IMR-90 (cell line): Measurements from ENCODE around the gene MNT. TPM values are rescaled to one million over a fixed set of nuclear protein-coding genes. Genes with fewer than 3 reads are reported as not detected.
A peak's percentile ranks its signal among the peaks of the same experiment; 100 is the strongest.

Source experiments
- ATAC-seq: fragments of 200-7000 bp; cut with Tn5 transposase; 2 replicates; pipeline ENCODE4 v1.9.1; 2020; ENCODE audit warnings: low read depth, mild to moderate bottlenecking, moderate library complexity
- BruUV-seq: library from RNA; stranded (reverse); fragments of 400-500 nt; replicated peaks from 2 replicates; lab custom pipeline; 2021; lab: Mats Ljungman, UMichigan
- CTCF ChIA-PET: fragments of 300-600 bp; formaldehyde crosslinking; extraction: SDS; loops from one replicate; lab custom pipeline; 2021; ENCODE audit warnings: antibody characterized with exemption; lab: Yijun Ruan, JAX
- POLR2A ChIA-PET: fragments of 300-600 bp; sonication (Branson Sonifier 250); formaldehyde crosslinking; loops from one replicate; lab custom pipeline; 2022; ENCODE audit warnings: antibody characterized with exemption; ENCODE audit not compliant: unreplicated experiment; lab: Charles Lee
- DNase-seq: peaks from one replicate; pipeline ENCODE4 v3.0.0; 2013
- H2AFZ ChIP-seq: replicated peaks from 2 replicates; pipeline ENCODE3; 2013; ENCODE audit warnings: low read length, mild to moderate bottlenecking; ENCODE audit not compliant: poor library complexity
- H2AK5ac ChIP-seq: 2 replicates; pipeline ENCODE4 v1.6.1; 2013; ENCODE audit warnings: low read depth, low read length, inconsistent platforms
- H2AK9ac ChIP-seq: replicated peaks from 2 replicates; pipeline ENCODE3; 2013; ENCODE audit warnings: mild to moderate bottlenecking, low read depth, low read length, moderate library complexity; ENCODE audit not compliant: poor library complexity
- H2BK120ac ChIP-seq: 2 replicates; pipeline ENCODE4 v1.6.1; 2013; ENCODE audit warnings: low read depth, low read length, inconsistent platforms
- H2BK15ac ChIP-seq: 3 replicates; pipeline ENCODE4 v1.6.1; 2013; ENCODE audit warnings: low read depth, low read length, inconsistent platforms
- H2BK20ac ChIP-seq: 2 replicates; pipeline ENCODE4 v1.6.1; 2013; ENCODE audit warnings: low read depth, mild to moderate bottlenecking, inconsistent platforms, low read length, moderate library complexity
- H2BK5ac ChIP-seq: 2 replicates; pipeline ENCODE4 v1.6.1; 2013; ENCODE audit warnings: mild to moderate bottlenecking, low read depth, low read length, inconsistent platforms; ENCODE audit not compliant: poor library complexity, severe bottlenecking
- H3K14ac ChIP-seq: replicated peaks from 2 replicates; pipeline ENCODE4 v1.6.1; 2013; ENCODE audit warnings: low read depth, low read length, inconsistent platforms
- H3K18ac ChIP-seq: 2 replicates; pipeline ENCODE4 v1.6.1; 2013; ENCODE audit warnings: low read depth, low read length, control low read depth
- H3K23ac ChIP-seq: 2 replicates; pipeline ENCODE4 v1.6.1; 2013; ENCODE audit warnings: low read depth, low read length, inconsistent platforms
- H3K27ac ChIP-seq: 2 replicates; pipeline ENCODE4 v1.5.1; 2013; ENCODE audit warnings: mild to moderate bottlenecking, control low read depth, low read length; ENCODE audit not compliant: insufficient read depth
- H3K27me3 ChIP-seq: 2 replicates; pipeline ENCODE4 v1.6.1; 2013; ENCODE audit warnings: low read length; ENCODE audit not compliant: control insufficient read depth, insufficient read depth
- H3K36me3 ChIP-seq: 2 replicates; pipeline ENCODE4 v1.6.1; 2013; ENCODE audit warnings: low read length, mixed read lengths; ENCODE audit not compliant: control insufficient read depth, insufficient read depth
- H3K4ac ChIP-seq: 2 replicates; pipeline ENCODE4 v1.6.1; 2013; ENCODE audit warnings: low read depth, low read length, inconsistent platforms
- H3K4me1 ChIP-seq: 2 replicates; pipeline ENCODE4 v1.6.1; 2013; ENCODE audit warnings: low read length, mixed read lengths; ENCODE audit not compliant: control insufficient read depth, insufficient read depth
- H3K4me2 ChIP-seq: 2 replicates; pipeline ENCODE4 v1.6.1; 2013; ENCODE audit warnings: low read depth, mild to moderate bottlenecking, control low read depth, low read length, moderate library complexity
- H3K4me3 ChIP-seq: 2 replicates; pipeline ENCODE4 v1.5.1; 2013; ENCODE audit warnings: low read depth, mild to moderate bottlenecking, control low read depth, low read length, moderate library complexity; ENCODE audit not compliant: insufficient read depth
- H3K56ac ChIP-seq: 2 replicates; pipeline ENCODE4 v1.6.1; 2013; ENCODE audit warnings: low read length, inconsistent platforms; ENCODE audit not compliant: insufficient read depth; ENCODE audit errors: extremely low read depth
- H3K79me1 ChIP-seq, 2 experiments: 2 replicates each; pipeline ENCODE4 v1.6.1; 2013; ENCODE audit warnings: low read length in 2 of 2, inconsistent platforms in 1 of 2, low read depth in 1 of 2
- H3K9ac ChIP-seq: 2 replicates; pipeline ENCODE4 v1.6.1; 2013; ENCODE audit warnings: low read depth, low read length, control low read depth
- H3K9me1 ChIP-seq: 2 replicates; pipeline ENCODE4 v1.6.1; 2013; ENCODE audit warnings: low read length, inconsistent platforms; ENCODE audit not compliant: insufficient read depth
- H3K9me3 ChIP-seq: 2 replicates; pipeline ENCODE4 v1.6.1; 2013; ENCODE audit warnings: low read length; ENCODE audit not compliant: control insufficient read depth, insufficient read depth
- H4K20me1 ChIP-seq: 2 replicates; pipeline ENCODE4 v1.6.1; 2013; ENCODE audit warnings: low read length, inconsistent platforms; ENCODE audit not compliant: insufficient read depth
- H4K5ac ChIP-seq: 2 replicates; pipeline ENCODE4 v1.6.1; 2013; ENCODE audit warnings: mild to moderate bottlenecking, low read depth, low read length, control low read depth
- H4K8ac ChIP-seq, 2 experiments: 2 replicates each; pipeline ENCODE4 v1.6.1; 2013; ENCODE audit warnings: low read depth in 2 of 2, low read length in 2 of 2, control low read depth in 1 of 2, inconsistent platforms in 1 of 2
- H4K91ac ChIP-seq: 2 replicates; pipeline ENCODE4 v1.6.1; 2013; ENCODE audit warnings: low read depth, low read length, inconsistent platforms; ENCODE audit not compliant: insufficient read depth
- BHLHE40 ChIP-seq: fragments of 150-350 bp; IDR thresholded peaks from 2 replicates; pipeline ENCODE4 v1.6.1; 2016; ENCODE audit warnings: mild to moderate bottlenecking, low read depth, low read length
- CEBPB ChIP-seq: IDR thresholded peaks from 2 replicates; pipeline ENCODE4 v1.6.1; 2012; ENCODE audit warnings: low read depth, low read length, improper control_type of control experiment
- CHD1 ChIP-seq: IDR thresholded peaks from 2 replicates; pipeline ENCODE4 v1.6.1; 2012; ENCODE audit warnings: low read depth, low read length, improper control_type of control experiment
- CTCF ChIP-seq: conservative IDR thresholded peaks from 2 replicates; pipeline ENCODE4 v1.5.1; 2012; ENCODE audit warnings: mild to moderate bottlenecking, low read depth, low read length, improper control_type of control experiment
- ELK1 ChIP-seq: fragments of 150-350 bp; IDR thresholded peaks from 2 replicates; pipeline ENCODE4 v1.6.1; 2016; ENCODE audit warnings: low read depth, mild to moderate bottlenecking, low read length, moderate library complexity, borderline replicate concordance
- FOS ChIP-seq: fragments of 150-350 bp; IDR thresholded peaks from 2 replicates; pipeline ENCODE4 v1.6.1; 2016; ENCODE audit warnings: low read depth, low read length
- MAFK ChIP-seq: IDR thresholded peaks from 2 replicates; pipeline ENCODE4 v1.6.1; 2012; ENCODE audit warnings: low read depth, low read length, improper control_type of control experiment
- MAZ ChIP-seq: IDR thresholded peaks from 2 replicates; pipeline ENCODE4 v1.6.1; 2012; ENCODE audit warnings: low read depth, mild to moderate bottlenecking, low read length, improper control_type of control experiment, moderate library complexity, borderline replicate concordance
- MXI1 ChIP-seq: IDR thresholded peaks from 2 replicates; pipeline ENCODE4 v1.6.1; 2012; ENCODE audit warnings: low read depth, mild to moderate bottlenecking, low read length, moderate library complexity, borderline replicate concordance
- NFE2L2 ChIP-seq: fragments of 150-350 bp; IDR thresholded peaks from 2 replicates; pipeline ENCODE4 v1.6.1; 2016; ENCODE audit warnings: low read depth, mild to moderate bottlenecking, low read length
- POLR2A ChIP-seq: IDR thresholded peaks from 2 replicates; pipeline ENCODE4 v1.6.1; 2012; ENCODE audit warnings: mild to moderate bottlenecking, low read depth, low read length
- RAD21 ChIP-seq: IDR thresholded peaks from 2 replicates; pipeline ENCODE4 v1.6.1; 2012; ENCODE audit warnings: low read length, improper control_type of control experiment
- RCOR1 ChIP-seq: IDR thresholded peaks from 2 replicates; pipeline ENCODE4 v1.6.1; 2012; ENCODE audit warnings: mild to moderate bottlenecking, low read length, improper control_type of control experiment; ENCODE audit not compliant: insufficient replicate concordance
- RFX5 ChIP-seq: IDR thresholded peaks from 2 replicates; pipeline ENCODE4 v1.8.0; 2012; ENCODE audit warnings: low read depth, mild to moderate bottlenecking, low read length, moderate library complexity
- SMC3 ChIP-seq: fragments of 150-350 bp; IDR thresholded peaks from 2 replicates; pipeline ENCODE4 v1.6.1; 2016; ENCODE audit warnings: low read depth, mild to moderate bottlenecking, antibody characterized with exemption, low read length, moderate library complexity
- WGBS, 2 experiments: methylation state at CpG; one replicate each; pipeline versions ENCODE4 v1.1.5 to v1.1.7; 2013; ENCODE audit warnings: missing lambda C conversion rate in 2 of 2; ENCODE audit not compliant: insufficient read length in 1 of 2; ENCODE audit errors: extremely low coverage in 2 of 2; 5-methylcytosine and 5-hydroxymethylcytosine counted together
- dilution Hi-C: fragments of 300-500 bp; cut with HindIII; formaldehyde crosslinking; loops from one replicate; pipeline ENCODE4 v1.14.3; 2018; ENCODE audit warnings: low sequenced_read_pairs; ENCODE audit not compliant: unreplicated experiment
- in situ Hi-C: fragments of 300-500 bp; cut with MboI; formaldehyde crosslinking; loops from 3 replicates; pipeline ENCODE4 v1.14.3; 2019; ENCODE audit warnings: low sequenced_read_pairs, inconsistent platforms, mixed read lengths
- intact Hi-C: fragments of 100-400 bp; cut with micrococcal nuclease; formaldehyde crosslinking; loops from 2 replicates; pipeline ENCODE4 v1.10.0; 2022
- polyA plus RNA-seq, 3 experiments: library from polyadenylated mRNA; depleted of rRNA; stranded (reverse); fragments of >200 nt; gene quantifications; 2 replicates each; pipeline ENCODE4 v1.2.3, GENCODE V29; 2012; ENCODE audit warnings: low replicate concordance in 1 of 3
- total RNA-seq: library from RNA; depleted of rRNA; stranded (reverse); fragments of >200 nt; gene quantifications from 2 replicates; pipeline ENCODE4 v1.2.3, GENCODE V29; 2012
- TF ChIP-seq, protein P1 (sequence below): fragments of 150-350 bp; IDR thresholded peaks from 2 replicates; pipeline ENCODE4 v1.6.1; 2017; ENCODE audit warnings: mild to moderate bottlenecking, antibody characterized with exemption, low read length, low read depth

MNT gene
- total and polyA plus RNA-seq, 2 of the 4 experiments (the other 2 are of a cell fraction), result 1.4 to 8.3 TPM

GRCh38 chr17:2402544-2402943 lies 1.7 kb upstream of the MNT start:
- TF ChIP-seq ELK1 (no peak), CTCF (no peak), MAZ (no peak), RAD21 (no peak), SMC3 (no peak), MXI1 (no peak), CHD1 (no peak), BHLHE40 (no peak), RCOR1 (no peak), MAFK (no peak), FOS (no peak), CEBPB (no peak), NFE2L2 (no peak), POLR2A (no peak), RFX5 (no peak)
- TF ChIP-seq, protein P1, sequence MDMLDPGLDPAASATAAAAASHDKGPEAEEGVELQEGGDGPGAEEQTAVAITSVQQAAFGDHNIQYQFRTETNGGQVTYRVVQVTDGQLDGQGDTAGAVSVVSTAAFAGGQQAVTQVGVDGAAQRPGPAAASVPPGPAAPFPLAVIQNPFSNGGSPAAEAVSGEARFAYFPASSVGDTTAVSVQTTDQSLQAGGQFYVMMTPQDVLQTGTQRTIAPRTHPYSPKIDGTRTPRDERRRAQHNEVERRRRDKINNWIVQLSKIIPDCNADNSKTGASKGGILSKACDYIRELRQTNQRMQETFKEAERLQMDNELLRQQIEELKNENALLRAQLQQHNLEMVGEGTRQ, result no peak
- H2AK5ac ChIP-seq, result peak overlapping the region; percentile 92
- intact Hi-C loops, result no loop called here
- H3K14ac ChIP-seq, result peak overlapping the region; percentile 93
- H3K23ac ChIP-seq, result peak overlapping the region; percentile 84
- H3K4me1 ChIP-seq, result peaks cover 43% of the 10 kb centered on the region
- no CpG with 5 or more reads among the region's 15 CpGs for WGBS, 2 experiments
- peak overlapping the region; percentile 85 for H3K27ac ChIP-seq
- peak overlapping the region; percentile 86 for H2AFZ ChIP-seq
- ATAC-seq (no peak), DNase-seq (no peak)
- H3K56ac ChIP-seq, result no peak overlapping the region
- H2AK9ac ChIP-seq, result peak overlapping the region; percentile 95
- in situ Hi-C loops, result no loop called here
- peak overlapping the region; percentile 93 for H3K4me2 ChIP-seq
- dilution Hi-C loops, result no loop called here
- peak overlapping the region; percentile 79 for H3K9ac ChIP-seq
- ChIA-PET POLR2A (interaction anchor here (0.5 to 0.6 kb wide), 3 partner anchors 9 to 193 kb away, joined by 4 to 9 read pairs (median 4); no protein-coding TSS in a partner anchor), CTCF (no interaction called here)
- H3K79me1 ChIP-seq, result peaks cover 13 to 54% of the 10 kb centered on the region in 2 experiments; a peak in 3 of 4 replicates
- peaks cover 14% of the 10 kb centered on the region; the same call in 1 of the 2 replicates for H4K20me1 ChIP-seq
- 0 out of 2 replicates have a peak overlapping the region, but pooled peaks have one; percentile 35 for H2BK120ac ChIP-seq
- H3K18ac ChIP-seq, result no peak overlapping the region; the same call in 1 of the 2 replicates
- no peaks in the 10 kb centered on the region for H3K9me3 ChIP-seq
- no peaks in the 10 kb centered on the region for H3K27me3 ChIP-seq
- H2BK5ac ChIP-seq, result peak overlapping the region; percentile 83
- H3K36me3 ChIP-seq, result no peaks in the 10 kb centered on the region
- H2BK15ac ChIP-seq, result peak overlapping the region; percentile 28; the same call in 1 of the 3 replicates
- peak overlapping the region; percentile 90; the same call in 1 of the 2 replicates for H4K5ac ChIP-seq
- no TSS peak for BruUV-seq
- peaks cover 40% of the 10 kb centered on the region for H3K9me1 ChIP-seq
- no peak overlapping the region for H2BK20ac ChIP-seq
- H4K8ac ChIP-seq, result peak overlapping the region; percentile 60 to 82; a peak in 3 of 4 replicates
- H3K4me3 ChIP-seq, result peak overlapping the region; percentile 62; the same call in 1 of the 2 replicates
- H4K91ac ChIP-seq, result peak overlapping the region; percentile 67
- H3K4ac ChIP-seq, result peak overlapping the region; percentile 78
